ENCODE results near the gene LASP1. TPM values are rescaled to one million over a fixed set of nuclear protein-coding genes. Genes with fewer than 3 reads are reported as not detected.

LASP1 gene
- total RNA-seq, 1 donor from 2014 or later: 69.0 TPM

DNA sequence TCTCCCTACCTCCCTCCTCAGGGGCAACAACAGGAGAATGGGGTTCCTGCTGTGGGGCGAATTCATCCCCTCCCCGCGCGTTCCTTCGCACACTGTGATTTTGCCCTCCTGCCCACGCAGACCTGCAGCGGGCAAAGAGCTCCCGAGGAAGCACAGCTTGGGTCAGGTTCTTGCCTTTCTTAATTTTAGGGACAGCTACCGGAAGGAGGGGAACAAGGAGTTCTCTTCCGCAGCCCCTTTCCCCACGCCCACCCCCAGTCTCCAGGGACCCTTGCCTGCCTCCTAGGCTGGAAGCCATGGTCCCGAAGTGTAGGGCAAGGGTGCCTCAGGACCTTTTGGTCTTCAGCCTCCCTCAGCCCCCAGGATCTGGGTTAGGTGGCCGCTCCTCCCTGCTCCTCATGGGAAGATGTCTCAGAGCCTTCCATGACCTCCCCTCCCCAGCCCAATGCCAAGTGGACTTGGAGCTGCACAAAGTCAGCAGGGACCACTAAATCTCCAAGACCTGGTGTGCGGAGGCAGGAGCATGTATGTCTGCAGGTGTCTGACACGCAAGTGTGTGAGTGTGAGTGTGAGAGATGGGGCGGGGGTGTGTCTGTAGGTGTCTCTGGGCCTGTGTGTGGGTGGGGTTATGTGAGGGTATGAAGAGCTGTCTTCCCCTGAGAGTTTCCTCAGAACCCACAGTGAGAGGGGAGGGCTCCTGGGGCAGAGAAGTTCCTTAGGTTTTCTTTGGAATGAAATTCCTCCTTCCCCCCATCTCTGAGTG is 49.6 kb downstream of the LASP1 start:
- Histone ChIP-seq H3K27ac (no peak overlapping the region), H3K27me3 (no peaks in the 10 kb centered on the region), H3K9me3 (no peaks in the 10 kb centered on the region), H3K4me3 (no peak overlapping the region), H3K4me1 (peaks cover 9% of the 10 kb centered on the region), H3K36me3 (peaks cover 0 to 59% of the 10 kb centered on the region in 2 donors)
- intact Hi-C loops (cut with DNase I): loop anchor here (10.0 kb wide), 1 partner anchor 45 kb away; the partner anchor contains the start of gene LASP1
- DNase-seq (ENCODE audit: extremely low spot score in 2 of 2): no peak
- TF ChIP-seq POLR2A (IDR thresholded peaks at IDR 0.05): no peak
- TF ChIP-seq, protein P1, sequence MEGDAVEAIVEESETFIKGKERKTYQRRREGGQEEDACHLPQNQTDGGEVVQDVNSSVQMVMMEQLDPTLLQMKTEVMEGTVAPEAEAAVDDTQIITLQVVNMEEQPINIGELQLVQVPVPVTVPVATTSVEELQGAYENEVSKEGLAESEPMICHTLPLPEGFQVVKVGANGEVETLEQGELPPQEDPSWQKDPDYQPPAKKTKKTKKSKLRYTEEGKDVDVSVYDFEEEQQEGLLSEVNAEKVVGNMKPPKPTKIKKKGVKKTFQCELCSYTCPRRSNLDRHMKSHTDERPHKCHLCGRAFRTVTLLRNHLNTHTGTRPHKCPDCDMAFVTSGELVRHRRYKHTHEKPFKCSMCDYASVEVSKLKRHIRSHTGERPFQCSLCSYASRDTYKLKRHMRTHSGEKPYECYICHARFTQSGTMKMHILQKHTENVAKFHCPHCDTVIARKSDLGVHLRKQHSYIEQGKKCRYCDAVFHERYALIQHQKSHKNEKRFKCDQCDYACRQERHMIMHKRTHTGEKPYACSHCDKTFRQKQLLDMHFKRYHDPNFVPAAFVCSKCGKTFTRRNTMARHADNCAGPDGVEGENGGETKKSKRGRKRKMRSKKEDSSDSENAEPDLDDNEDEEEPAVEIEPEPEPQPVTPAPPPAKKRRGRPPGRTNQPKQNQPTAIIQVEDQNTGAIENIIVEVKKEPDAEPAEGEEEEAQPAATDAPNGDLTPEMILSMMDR (IDR thresholded peaks at IDR 0.05): no peak
- no peak for TF ChIP-seq POLR2AphosphoS5 (IDR thresholded peaks at IDR 0.05; ENCODE audit: insufficient read depth in 1 of 2, low read depth in 1 of 2)

GRCh38 chr17:38920374-38921291 is 50.8 kb downstream of the LASP1 start:
- no peak for DNase-seq (ENCODE audit: extremely low spot score in 2 of 2)
- Histone ChIP-seq H3K4me3 (no peak overlapping the region), H3K27me3 (no peaks in the 10 kb centered on the region), H3K27ac (peak overlapping the region; percentile 56), H3K9me3 (no peaks in the 10 kb centered on the region), H3K4me1 (peaks cover 15% of the 10 kb centered on the region), H3K36me3 (peaks cover 0 to 47% of the 10 kb centered on the region in 2 donors)
- TF ChIP-seq POLR2AphosphoS5 (IDR thresholded peaks at IDR 0.05; ENCODE audit: insufficient read depth in 1 of 2, low read depth in 1 of 2) (no peak), POLR2A (IDR thresholded peaks at IDR 0.05) (no peak)
- TF ChIP-seq, protein P1 (IDR thresholded peaks at IDR 0.05): no peak
- intact Hi-C loops (cut with DNase I): loop anchor here (10.0 kb wide), 1 partner anchor 46 kb away; the partner anchor contains the start of gene LASP1

- DNase-seq (ENCODE audit: extremely low spot score in 2 of 2): no peak
- TF ChIP-seq, protein P1 (IDR thresholded peaks at IDR 0.05): no peak
- TF ChIP-seq POLR2AphosphoS5 (IDR thresholded peaks at IDR 0.05; ENCODE audit: insufficient read depth in 1 of 2, low read depth in 1 of 2) (no peak), POLR2A (IDR thresholded peaks at IDR 0.05) (no peak)
- no peak overlapping the region for H3K4me3 ChIP-seq
- no peaks in the 10 kb centered on the region for H3K27me3 ChIP-seq
- H3K36me3 ChIP-seq: peaks cover 0 to 36% of the 10 kb centered on the region in 2 donors
- H3K27ac ChIP-seq: peak overlapping the region; percentile 37
- H3K9me3 ChIP-seq: no peaks in the 10 kb centered on the region
- intact Hi-C loops (cut with DNase I): loop anchor here (10.0 kb wide), 1 partner anchor 47 kb away; the partner anchor contains the start of gene LASP1
- peaks cover 24% of the 10 kb centered on the region for H3K4me1 ChIP-seq
Measured at GRCh38 chr17:38921756-38922411, 52.0 kb downstream of the LASP1 start.

DNA sequence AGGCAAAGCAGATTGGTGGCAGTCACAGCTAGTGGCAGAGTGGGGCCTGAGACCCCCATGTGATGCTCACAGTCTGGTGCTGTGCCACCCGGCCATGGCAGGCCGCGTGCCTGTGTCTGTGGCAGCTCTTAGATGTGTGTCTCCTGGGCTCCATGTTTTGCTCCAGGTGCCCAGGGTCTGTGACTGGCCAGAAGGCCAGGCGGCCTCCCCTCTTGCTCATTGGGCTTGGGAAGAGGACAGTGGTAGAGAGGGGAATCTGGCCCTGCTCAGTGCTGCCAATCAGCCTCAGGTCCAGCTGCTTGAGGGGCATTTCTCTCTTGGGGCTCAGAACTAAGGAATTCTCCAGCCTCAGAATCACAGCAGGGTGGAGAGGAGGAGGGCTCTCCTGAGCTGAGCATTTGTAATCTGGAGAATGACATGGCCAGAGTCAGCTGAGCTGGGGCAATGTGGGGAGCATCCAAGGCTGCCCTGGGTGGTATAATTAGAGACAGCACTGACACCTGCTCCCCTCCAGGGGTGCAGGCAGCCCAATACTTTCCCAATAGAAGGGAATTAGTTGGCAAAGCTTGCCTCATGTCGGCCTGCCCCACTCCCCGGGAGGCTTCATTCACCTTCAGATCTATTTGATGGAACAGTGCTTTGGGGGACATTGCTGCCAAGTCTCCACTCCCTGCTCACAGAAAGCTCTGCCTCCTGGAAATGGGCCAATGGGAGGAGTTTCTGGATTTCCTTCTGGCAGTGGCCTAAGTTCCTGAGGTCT is 52.9 kb downstream of the LASP1 start:
- TF ChIP-seq POLR2AphosphoS5 (IDR thresholded peaks at IDR 0.05; ENCODE audit: insufficient read depth in 1 of 2, low read depth in 1 of 2) (no peak), POLR2A (IDR thresholded peaks at IDR 0.05) (no peak)
- TF ChIP-seq, protein P1 (IDR thresholded peaks at IDR 0.05): no peak
- intact Hi-C loops (cut with DNase I): loop anchor here (10.0 kb wide), 1 partner anchor 48 kb away; the partner anchor contains the start of gene LASP1

More for the DNA sequence above, 52.9 kb downstream of the LASP1 start:
- Histone ChIP-seq H3K9me3 (no peaks in the 10 kb centered on the region), H3K27me3 (no peaks in the 10 kb centered on the region), H3K36me3 (peaks cover 0 to 28% of the 10 kb centered on the region in 2 donors), H3K4me1 (peaks cover 24% of the 10 kb centered on the region), H3K27ac (peak overlapping the region; percentile 37), H3K4me3 (no peak overlapping the region)
- no peak for DNase-seq (ENCODE audit: extremely low spot score in 2 of 2)
